Measurements from ENCODE around the gene RAB5IF. TPM values are rescaled to one million over a fixed set of nuclear protein-coding genes. Genes with fewer than 3 reads are reported as not detected.

RAB5IF gene
- total and polyA plus RNA-seq, 10 of the 15 experiments (the other 5 are each of a cell fraction or from before 2014, with no cell fraction given) = 19.4 to 246 (median 92.0) TPM

GRCh38 chr20:36573103-36573797 lies 32.3 kb upstream of the RAB5IF start, which contains the start of gene TGIF2 (continued):
- peak; percentile 38 for TF ChIP-seq HDAC6 (IDR thresholded peaks at IDR 0.05; ENCODE audit: unreplicated experiment)
- TF ChIP-seq ATF7 (IDR thresholded peaks at IDR 0.05; ENCODE audit: low read depth) = no peak
- TF ChIP-seq, protein P1, sequence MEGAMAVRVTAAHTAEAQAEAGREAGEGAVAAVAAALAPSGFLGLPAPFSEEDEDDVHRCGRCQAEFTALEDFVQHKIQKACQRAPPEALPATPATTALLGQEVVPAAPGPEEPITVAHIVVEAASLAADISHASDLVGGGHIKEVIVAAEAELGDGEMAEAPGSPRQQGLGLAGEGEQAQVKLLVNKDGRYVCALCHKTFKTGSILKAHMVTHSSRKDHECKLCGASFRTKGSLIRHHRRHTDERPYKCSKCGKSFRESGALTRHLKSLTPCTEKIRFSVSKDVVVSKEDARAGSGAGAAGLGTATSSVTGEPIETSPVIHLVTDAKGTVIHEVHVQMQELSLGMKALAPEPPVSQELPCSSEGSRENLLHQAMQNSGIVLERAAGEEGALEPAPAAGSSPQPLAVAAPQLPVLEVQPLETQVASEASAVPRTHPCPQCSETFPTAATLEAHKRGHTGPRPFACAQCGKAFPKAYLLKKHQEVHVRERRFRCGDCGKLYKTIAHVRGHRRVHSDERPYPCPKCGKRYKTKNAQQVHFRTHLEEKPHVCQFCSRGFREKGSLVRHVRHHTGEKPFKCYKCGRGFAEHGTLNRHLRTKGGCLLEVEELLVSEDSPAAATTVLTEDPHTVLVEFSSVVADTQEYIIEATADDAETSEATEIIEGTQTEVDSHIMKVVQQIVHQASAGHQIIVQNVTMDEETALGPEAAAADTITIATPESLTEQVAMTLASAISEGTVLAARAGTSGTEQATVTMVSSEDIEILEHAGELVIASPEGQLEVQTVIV (IDR thresholded peaks at IDR 0.05; ENCODE audit: borderline replicate concordance, partially characterized antibody) = peak; percentile 48
- TF ChIP-seq, protein P2, sequence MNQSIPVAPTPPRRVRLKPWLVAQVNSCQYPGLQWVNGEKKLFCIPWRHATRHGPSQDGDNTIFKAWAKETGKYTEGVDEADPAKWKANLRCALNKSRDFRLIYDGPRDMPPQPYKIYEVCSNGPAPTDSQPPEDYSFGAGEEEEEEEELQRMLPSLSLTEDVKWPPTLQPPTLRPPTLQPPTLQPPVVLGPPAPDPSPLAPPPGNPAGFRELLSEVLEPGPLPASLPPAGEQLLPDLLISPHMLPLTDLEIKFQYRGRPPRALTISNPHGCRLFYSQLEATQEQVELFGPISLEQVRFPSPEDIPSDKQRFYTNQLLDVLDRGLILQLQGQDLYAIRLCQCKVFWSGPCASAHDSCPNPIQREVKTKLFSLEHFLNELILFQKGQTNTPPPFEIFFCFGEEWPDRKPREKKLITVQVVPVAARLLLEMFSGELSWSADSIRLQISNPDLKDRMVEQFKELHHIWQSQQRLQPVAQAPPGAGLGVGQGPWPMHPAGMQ (IDR thresholded peaks at IDR 0.05; ENCODE audit: borderline replicate concordance) = no peak
- no peak for TF ChIP-seq ZNF384 (IDR thresholded peaks at IDR 0.05; ENCODE audit: borderline replicate concordance, low read depth, low read length)
- TF ChIP-seq EGR1 (IDR thresholded peaks at IDR 0.05; ENCODE audit: borderline replicate concordance in 1 of 2, low read depth in 2 of 2, low read length in 2 of 2) = peak in 1 of 2 experiments; percentile 58; a peak in 1 of 3 replicates
- TF ChIP-seq, protein P3, sequence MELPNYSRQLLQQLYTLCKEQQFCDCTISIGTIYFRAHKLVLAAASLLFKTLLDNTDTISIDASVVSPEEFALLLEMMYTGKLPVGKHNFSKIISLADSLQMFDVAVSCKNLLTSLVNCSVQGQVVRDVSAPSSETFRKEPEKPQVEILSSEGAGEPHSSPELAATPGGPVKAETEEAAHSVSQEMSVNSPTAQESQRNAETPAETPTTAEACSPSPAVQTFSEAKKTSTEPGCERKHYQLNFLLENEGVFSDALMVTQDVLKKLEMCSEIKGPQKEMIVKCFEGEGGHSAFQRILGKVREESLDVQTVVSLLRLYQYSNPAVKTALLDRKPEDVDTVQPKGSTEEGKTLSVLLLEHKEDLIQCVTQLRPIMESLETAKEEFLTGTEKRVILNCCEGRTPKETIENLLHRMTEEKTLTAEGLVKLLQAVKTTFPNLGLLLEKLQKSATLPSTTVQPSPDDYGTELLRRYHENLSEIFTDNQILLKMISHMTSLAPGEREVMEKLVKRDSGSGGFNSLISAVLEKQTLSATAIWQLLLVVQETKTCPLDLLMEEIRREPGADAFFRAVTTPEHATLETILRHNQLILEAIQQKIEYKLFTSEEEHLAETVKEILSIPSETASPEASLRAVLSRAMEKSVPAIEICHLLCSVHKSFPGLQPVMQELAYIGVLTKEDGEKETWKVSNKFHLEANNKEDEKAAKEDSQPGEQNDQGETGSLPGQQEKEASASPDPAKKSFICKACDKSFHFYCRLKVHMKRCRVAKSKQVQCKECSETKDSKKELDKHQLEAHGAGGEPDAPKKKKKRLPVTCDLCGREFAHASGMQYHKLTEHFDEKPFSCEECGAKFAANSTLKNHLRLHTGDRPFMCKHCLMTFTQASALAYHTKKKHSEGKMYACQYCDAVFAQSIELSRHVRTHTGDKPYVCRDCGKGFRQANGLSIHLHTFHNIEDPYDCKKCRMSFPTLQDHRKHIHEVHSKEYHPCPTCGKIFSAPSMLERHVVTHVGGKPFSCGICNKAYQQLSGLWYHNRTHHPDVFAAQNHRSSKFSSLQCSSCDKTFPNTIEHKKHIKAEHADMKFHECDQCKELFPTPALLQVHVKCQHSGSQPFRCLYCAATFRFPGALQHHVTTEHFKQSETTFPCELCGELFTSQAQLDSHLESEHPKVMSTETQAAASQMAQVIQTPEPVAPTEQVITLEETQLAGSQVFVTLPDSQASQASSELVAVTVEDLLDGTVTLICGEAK (IDR thresholded peaks at IDR 0.05; ENCODE audit: borderline replicate concordance) = peak; percentile 80
- no peak for TF ChIP-seq ATF2 (IDR thresholded peaks at IDR 0.05; ENCODE audit: low read length)
- TF ChIP-seq ZNF622 (IDR thresholded peaks at IDR 0.05) = no peak
- no peak for TF ChIP-seq RBBP5 (conservative IDR thresholded peaks at IDR 0.05)
- TF ChIP-seq SPI1 (IDR thresholded peaks at IDR 0.05; ENCODE audit: borderline replicate concordance, insufficient read depth, low read depth, low read length) = peak; percentile 26; the same call in 1 of the 2 replicates
- no peak for TF ChIP-seq YBX1 (IDR thresholded peaks at IDR 0.05)
- TF ChIP-seq, protein P4, sequence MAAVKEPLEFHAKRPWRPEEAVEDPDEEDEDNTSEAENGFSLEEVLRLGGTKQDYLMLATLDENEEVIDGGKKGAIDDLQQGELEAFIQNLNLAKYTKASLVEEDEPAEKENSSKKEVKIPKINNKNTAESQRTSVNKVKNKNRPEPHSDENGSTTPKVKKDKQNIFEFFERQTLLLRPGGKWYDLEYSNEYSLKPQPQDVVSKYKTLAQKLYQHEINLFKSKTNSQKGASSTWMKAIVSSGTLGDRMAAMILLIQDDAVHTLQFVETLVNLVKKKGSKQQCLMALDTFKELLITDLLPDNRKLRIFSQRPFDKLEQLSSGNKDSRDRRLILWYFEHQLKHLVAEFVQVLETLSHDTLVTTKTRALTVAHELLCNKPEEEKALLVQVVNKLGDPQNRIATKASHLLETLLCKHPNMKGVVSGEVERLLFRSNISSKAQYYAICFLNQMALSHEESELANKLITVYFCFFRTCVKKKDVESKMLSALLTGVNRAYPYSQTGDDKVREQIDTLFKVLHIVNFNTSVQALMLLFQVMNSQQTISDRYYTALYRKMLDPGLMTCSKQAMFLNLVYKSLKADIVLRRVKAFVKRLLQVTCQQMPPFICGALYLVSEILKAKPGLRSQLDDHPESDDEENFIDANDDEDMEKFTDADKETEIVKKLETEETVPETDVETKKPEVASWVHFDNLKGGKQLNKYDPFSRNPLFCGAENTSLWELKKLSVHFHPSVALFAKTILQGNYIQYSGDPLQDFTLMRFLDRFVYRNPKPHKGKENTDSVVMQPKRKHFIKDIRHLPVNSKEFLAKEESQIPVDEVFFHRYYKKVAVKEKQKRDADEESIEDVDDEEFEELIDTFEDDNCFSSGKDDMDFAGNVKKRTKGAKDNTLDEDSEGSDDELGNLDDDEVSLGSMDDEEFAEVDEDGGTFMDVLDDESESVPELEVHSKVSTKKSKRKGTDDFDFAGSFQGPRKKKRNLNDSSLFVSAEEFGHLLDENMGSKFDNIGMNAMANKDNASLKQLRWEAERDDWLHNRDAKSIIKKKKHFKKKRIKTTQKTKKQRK (IDR thresholded peaks at IDR 0.05; ENCODE audit: low read depth, low read length) = no peak
- TF ChIP-seq, protein P5, sequence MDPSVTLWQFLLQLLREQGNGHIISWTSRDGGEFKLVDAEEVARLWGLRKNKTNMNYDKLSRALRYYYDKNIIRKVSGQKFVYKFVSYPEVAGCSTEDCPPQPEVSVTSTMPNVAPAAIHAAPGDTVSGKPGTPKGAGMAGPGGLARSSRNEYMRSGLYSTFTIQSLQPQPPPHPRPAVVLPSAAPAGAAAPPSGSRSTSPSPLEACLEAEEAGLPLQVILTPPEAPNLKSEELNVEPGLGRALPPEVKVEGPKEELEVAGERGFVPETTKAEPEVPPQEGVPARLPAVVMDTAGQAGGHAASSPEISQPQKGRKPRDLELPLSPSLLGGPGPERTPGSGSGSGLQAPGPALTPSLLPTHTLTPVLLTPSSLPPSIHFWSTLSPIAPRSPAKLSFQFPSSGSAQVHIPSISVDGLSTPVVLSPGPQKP (IDR thresholded peaks at IDR 0.05; ENCODE audit: low read depth, low read length) = no peak

Measured in GM12878 (cell line).